Uterus (tissue), 4 donors: ENCODE results near the gene FNDC10. TPM values are rescaled to one million over a fixed set of nuclear protein-coding genes. Genes with fewer than 3 reads are reported as not detected.

Experiments
- DNase-seq, 2 donors: peaks; one replicate each; pipeline ENCODE4 v3.0.0-alpha.2; 2019 to 2020
- H3K27ac ChIP-seq, 2 donors: fragments of 200-600 bp; sonication (generic); 1 replicate in 1 of 2; 2 replicates in 1 of 2; pipeline ENCODE4 v1.5.1; 2016 to 2018
- H3K27me3 ChIP-seq, 2 donors: fragments of 200-600 bp; sonication (generic); one replicate each; pipeline ENCODE4 v1.5.1; 2018 to 2019; ENCODE audit warnings: control low read depth in 1 of 2
- H3K36me3 ChIP-seq, 2 donors: fragments of 200-600 bp; sonication (generic); one replicate each; pipeline ENCODE4 v1.5.1; 2019; ENCODE audit warnings: control low read depth in 1 of 2
- H3K4me1 ChIP-seq, 2 donors: fragments of 200-600 bp; sonication (generic); one replicate each; pipeline ENCODE4 v1.5.1; 2018 to 2019; ENCODE audit warnings: control low read depth in 1 of 2
- H3K4me3 ChIP-seq, 2 donors: fragments of 200-600 bp; sonication (generic); 1 replicate in 1 of 2; 2 replicates in 1 of 2; pipeline ENCODE4 v1.5.1; 2018 to 2019; ENCODE audit warnings: mild to moderate bottlenecking in 1 of 2
- H3K9me3 ChIP-seq, 2 donors: fragments of 200-600 bp; sonication (generic); one replicate each; pipeline ENCODE4 v1.5.1; 2019; ENCODE audit warnings: control low read depth in 1 of 2
- CTCF ChIP-seq, 4 experiments: fragments of 200-600 bp in 2 of 4; fragments of 450-650 bp in 2 of 4; sonication (generic) in 2 of 4; IDR thresholded peaks; one replicate each; pipeline ENCODE4 v1.5.1; 2016 to 2019; ENCODE audit warnings: antibody characterized with exemption in 4 of 4, mild to moderate bottlenecking in 2 of 4, moderate library complexity in 1 of 4
- POLR2A ChIP-seq, 2 donors: fragments of 450-650 bp; IDR thresholded peaks; one replicate each; pipeline ENCODE4 v1.6.1; 2016; ENCODE audit warnings: antibody characterized with exemption in 2 of 2, mild to moderate bottlenecking in 1 of 2, moderate library complexity in 1 of 2
- intact Hi-C: fragments of 100-400 bp; cut with DNase I; formaldehyde crosslinking; loops from one replicate; pipeline ENCODE4 v1.15.1; 2023; ENCODE audit warnings: low total_unique reads
- total RNA-seq, 4 donors: library from RNA; depleted of rRNA in 3 of 4; stranded (reverse); fragments of >200 nt in 3 of 4; gene quantifications; one replicate each; pipeline versions ENCODE4 v1.1.0 to v1.2.4, GENCODE V29; 2014 to 2023
- donor health status: DM: yes; HTN: yes; CAD: no.

FNDC10 gene
- total RNA-seq, 4 donors from 2014 or later, result 0.40 to 0.48 TPM; not detected in 2

- no peaks in the 10 kb centered on the region for H3K9me3 ChIP-seq
- H3K4me3 ChIP-seq, result no peak overlapping the region
- no peaks in the 10 kb centered on the region for H3K36me3 ChIP-seq
- no peak for DNase-seq
- intact Hi-C loops, result no loop called here
- no peak for TF ChIP-seq CTCF (IDR thresholded peaks at IDR 0.05)
- no peak for TF ChIP-seq POLR2A (IDR thresholded peaks at IDR 0.05)
- H3K27ac ChIP-seq, result no peak overlapping the region
- H3K27me3 ChIP-seq, result no peaks in the 10 kb centered on the region
- no peaks in the 10 kb centered on the region for H3K4me1 ChIP-seq
These were observed 5.8 kb upstream of the FNDC10 start for GRCh38 chr1:1605724-1606123.

GRCh38 chr1:1605034-1605591 lies 5.2 kb upstream of the FNDC10 start:
- Histone ChIP-seq H3K9me3 (no peaks in the 10 kb centered on the region), H3K4me1 (no peaks in the 10 kb centered on the region), H3K27ac (no peak overlapping the region), H3K36me3 (no peaks in the 10 kb centered on the region), H3K27me3 (peaks cover 0 to 4% of the 10 kb centered on the region in 2 donors), H3K4me3 (no peak overlapping the region)
- TF ChIP-seq CTCF (IDR thresholded peaks at IDR 0.05) (no peak), POLR2A (IDR thresholded peaks at IDR 0.05) (no peak)
- intact Hi-C loops, result no loop called here
- DNase-seq, result no peak

GRCh38 chr1:1604374-1605033 lies 4.6 kb upstream of the FNDC10 start:
- H3K9me3 ChIP-seq, result no peaks in the 10 kb centered on the region
- H3K4me1 ChIP-seq, result peaks cover 0 to under 1% of the 10 kb centered on the region in 2 donors
- no peaks in the 10 kb centered on the region for H3K36me3 ChIP-seq
- no peak for DNase-seq
- peaks cover 0 to 5% of the 10 kb centered on the region in 2 donors for H3K27me3 ChIP-seq
- H3K4me3 ChIP-seq, result no peak overlapping the region
- intact Hi-C loops, result no loop called here
- no peak overlapping the region for H3K27ac ChIP-seq
- TF ChIP-seq CTCF (IDR thresholded peaks at IDR 0.05) (no peak), POLR2A (IDR thresholded peaks at IDR 0.05) (no peak)

- no peaks in the 10 kb centered on the region for H3K36me3 ChIP-seq
- no peak for DNase-seq
- no peaks in the 10 kb centered on the region for H3K9me3 ChIP-seq
- H3K4me1 ChIP-seq, result peaks cover 0 to 4% of the 10 kb centered on the region in 2 donors
- H3K27ac ChIP-seq, result no peak overlapping the region
- H3K27me3 ChIP-seq, result peaks cover 0 to 5% of the 10 kb centered on the region in 2 donors
- intact Hi-C loops, result no loop called here
- TF ChIP-seq CTCF (IDR thresholded peaks at IDR 0.05), result no peak
- TF ChIP-seq POLR2A (IDR thresholded peaks at IDR 0.05), result no peak
- H3K4me3 ChIP-seq, result no peak overlapping the region
These were observed 3.9 kb upstream of the FNDC10 start for GRCh38 chr1:1603671-1604373.

GRCh38 chr1:1602968-1603506 lies 3.1 kb upstream of the FNDC10 start:
- Histone ChIP-seq H3K4me3 (no peak overlapping the region), H3K27me3 (peaks cover 0 to 5% of the 10 kb centered on the region in 2 donors), H3K27ac (no peak overlapping the region), H3K4me1 (peaks cover 0 to 4% of the 10 kb centered on the region in 2 donors), H3K9me3 (no peaks in the 10 kb centered on the region), H3K36me3 (no peaks in the 10 kb centered on the region)
- no peak for DNase-seq
- intact Hi-C loops, result no loop called here
- TF ChIP-seq POLR2A (IDR thresholded peaks at IDR 0.05) (no peak), CTCF (IDR thresholded peaks at IDR 0.05) (no peak)
